ENCODE results near the gene ALPI.

The ALPI gene

DNA sequence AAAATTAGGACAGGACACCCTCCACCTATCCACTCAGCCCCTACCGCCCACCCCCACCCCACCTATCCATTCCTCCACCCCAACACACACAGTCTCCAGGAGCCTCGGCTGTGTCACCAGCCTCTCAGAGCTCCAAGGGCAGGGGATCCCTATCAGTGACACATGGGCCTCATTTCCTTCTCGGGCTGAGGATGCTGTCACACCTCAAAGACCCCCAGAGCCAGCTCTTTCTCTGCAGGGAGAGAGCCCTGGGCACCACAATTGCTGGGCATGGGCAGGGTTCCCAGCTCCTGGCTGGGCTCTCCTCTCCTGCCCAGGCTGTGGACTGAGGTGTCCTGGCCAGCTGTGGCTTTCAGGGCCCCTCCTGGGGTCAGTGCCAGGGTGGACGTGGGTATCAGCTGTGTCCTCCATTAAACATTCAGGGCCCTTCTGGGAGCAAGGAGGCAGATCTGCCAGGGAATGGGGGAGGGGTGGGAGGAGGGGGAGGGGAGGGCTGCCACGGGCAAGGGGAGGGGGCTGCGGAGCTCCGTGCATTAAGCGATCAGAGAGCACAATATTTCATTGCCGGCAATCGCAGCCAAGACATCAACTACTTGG, 45.9 kb downstream of the ALPI start:
- DNase-seq (ENCODE audit: low spot score) = no peak

DNA sequence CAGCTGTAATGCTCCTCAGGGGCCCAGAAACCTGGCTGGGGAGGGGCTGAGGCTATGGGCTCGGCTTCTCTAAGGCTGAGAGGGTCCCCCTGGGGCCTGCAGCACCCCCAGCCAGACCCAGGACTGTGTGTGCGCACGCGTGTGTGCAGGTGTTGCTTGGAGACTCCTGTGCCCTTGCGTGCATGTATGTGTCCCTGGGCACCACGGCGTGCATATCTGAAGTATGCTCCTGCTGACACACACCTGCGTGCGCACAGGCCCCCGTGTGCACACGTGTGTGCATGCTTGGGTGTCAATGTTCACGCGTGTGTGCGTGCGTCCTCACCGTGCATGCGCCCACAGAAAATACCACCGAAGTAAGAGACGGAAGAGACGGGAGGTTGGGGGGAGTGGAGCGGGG, 46.6 kb downstream of the ALPI start:
- no peak for DNase-seq (ENCODE audit: low spot score)

DNA sequence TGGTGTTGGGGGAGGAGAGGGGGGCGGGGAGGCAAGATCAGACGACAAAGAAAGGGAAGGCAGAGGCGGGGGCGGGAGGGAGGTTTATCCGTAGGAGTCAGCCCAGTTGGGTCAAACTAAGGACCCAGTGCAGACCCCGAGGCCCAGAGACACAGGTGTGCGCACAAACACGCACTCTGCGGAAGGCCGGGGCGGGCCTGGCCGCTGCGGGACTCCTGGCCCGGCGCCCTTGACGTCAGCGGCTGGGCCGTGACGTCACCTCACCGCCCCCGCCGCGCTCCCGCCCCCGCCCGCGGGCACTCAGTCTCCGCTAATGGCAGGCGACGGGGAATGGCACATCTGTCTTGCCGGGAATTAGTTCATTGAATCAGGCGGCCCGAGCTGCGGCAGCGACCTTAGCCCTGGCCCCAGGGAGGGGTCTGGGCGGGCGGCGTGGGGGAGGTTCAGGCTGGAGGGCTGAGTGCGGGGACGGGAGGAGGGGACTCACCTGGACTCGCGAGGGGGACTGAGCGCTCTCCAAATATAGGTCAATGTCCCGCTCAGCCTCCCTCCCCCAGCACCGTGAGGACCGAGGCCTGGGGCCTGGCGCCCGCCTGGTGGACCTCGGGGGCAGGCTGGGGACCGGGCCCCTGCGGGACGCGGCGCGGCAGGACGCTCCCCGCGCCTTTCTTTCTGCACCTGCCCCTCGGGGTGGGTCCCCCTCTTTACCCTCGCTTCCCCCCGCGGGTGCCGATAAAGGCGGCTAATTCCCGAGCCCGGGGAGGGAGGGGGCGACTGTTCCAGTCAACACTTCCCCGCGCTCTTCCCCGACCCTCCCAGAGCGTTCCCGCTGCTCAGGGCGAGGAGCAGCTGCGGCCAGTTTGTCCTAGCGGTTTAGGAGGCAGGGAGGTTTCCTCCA, 47.2 kb downstream of the ALPI start:
- DNase-seq (ENCODE audit: low spot score) = peak; percentile 18

DNA sequence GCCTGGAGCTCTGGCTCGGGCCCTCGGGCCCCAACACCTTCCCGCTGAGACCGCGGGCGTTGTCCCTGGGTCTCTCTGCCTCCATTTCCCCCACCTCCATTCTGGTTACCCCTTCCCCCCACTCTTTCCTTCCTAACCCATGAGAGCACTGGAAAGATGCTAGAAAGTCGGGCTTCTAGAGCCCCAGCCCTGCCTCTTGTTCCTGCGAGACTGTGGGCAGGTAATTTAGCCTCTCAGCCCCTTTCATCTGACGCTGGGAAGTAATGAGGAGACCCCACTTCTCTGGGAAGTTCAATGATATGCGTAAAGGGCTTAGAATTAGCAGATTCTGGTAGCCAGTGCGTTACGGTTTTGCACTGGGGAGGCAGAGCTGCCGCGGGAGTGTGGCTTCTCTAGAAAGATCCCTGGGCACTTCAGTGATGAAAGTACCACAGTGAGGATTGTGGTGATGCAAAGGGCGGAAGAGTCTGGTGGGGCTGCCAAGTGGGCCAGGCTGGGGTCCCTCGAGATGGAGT, 47.9 kb downstream of the ALPI start:
- DNase-seq (ENCODE audit: low spot score) = no peak

DNA sequence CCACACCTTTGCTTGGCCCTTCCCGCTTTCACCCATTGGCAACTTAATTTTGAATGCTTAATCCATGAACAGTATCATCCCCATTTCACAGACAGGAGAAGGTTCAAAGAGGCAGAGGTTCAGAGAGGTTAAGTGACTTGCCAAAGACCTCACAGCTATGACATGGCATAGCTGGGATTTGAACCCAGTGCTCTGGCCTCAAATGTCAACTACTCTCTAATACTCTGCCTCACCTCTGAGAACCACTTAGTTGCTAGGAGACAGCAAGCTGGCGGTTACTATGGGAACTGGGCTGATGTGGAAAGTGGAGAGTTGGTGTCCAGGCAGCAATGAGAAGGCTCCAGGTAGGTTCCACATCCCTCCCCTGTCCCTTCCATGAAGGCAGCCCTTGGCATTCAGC, 48.5 kb downstream of the ALPI start:
- DNase-seq (ENCODE audit: low spot score) = no peak

DNA sequence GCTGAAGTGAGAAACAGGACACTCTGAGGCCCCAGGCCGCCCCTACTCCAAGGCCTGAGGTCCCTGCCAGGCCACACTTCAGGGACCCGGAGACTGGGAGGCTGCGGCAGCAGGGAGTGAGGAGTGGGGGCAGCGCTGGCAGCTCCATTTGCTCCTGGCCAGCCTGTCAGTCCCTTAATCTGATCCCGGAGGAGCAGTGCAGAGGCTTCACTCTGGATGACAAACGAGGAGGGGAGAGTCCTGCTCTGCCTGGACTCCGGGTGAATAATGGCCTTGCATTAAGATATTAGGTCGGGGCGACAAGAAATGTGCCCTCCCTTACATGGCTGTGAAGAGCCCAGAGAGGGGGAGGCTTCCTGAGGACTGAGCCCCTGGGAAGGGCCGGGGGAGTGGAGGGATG, 49.9 kb downstream of the ALPI start:
- no peak for DNase-seq (ENCODE audit: low spot score)

DNA sequence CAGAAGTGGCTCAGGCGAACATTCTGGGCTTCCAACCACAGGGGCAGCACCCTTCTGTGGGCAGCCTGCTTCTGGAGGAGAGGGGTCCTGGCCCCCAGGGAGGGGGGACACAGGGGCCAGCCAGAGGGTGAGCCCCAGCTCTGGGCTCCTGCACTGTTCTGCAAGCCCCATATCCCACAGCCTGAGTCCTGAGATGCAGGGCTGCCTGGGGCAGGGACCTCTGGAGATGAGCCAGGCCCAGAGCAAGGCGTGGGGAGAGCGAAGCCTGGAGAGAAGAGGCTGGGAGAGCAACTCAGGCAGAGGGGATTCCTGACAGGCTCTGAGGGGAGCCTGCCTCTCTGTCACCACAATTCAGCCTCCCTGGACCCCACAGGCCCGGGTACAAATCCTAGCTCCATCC, 50.8 kb downstream of the ALPI start:
- DNase-seq (ENCODE audit: low spot score) = no peak

DNA sequence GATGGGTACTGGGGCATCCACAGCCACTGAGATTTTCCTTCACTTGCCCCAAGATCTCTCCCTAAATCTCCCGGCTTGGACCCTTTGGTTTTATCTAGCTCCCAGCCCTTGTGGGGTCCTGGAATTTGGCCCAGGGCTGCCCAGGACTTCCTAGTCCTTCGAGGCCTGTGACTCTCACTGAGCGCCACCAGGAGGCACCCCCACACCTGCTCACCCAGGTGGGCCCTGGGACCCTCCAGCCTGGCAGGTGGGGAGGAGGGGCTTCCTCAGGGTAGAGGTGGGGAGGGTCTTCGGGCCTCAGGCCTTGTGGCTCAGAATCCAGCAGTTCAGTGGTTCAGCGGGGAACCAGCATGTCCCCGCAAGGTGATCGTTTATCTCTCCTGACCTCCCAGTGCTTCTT, 52.3 kb downstream of the ALPI start:
- DNase-seq (ENCODE audit: low spot score) = no peak

Data from COLO829 (cell line).